ENCODE results near the gene PPP4R1. TPM values are rescaled to one million over a fixed set of nuclear protein-coding genes. Genes with fewer than 3 reads are reported as not detected.

PPP4R1 gene
- total RNA-seq, 1 donor from 2014 or later, result 136 TPM

DNA sequence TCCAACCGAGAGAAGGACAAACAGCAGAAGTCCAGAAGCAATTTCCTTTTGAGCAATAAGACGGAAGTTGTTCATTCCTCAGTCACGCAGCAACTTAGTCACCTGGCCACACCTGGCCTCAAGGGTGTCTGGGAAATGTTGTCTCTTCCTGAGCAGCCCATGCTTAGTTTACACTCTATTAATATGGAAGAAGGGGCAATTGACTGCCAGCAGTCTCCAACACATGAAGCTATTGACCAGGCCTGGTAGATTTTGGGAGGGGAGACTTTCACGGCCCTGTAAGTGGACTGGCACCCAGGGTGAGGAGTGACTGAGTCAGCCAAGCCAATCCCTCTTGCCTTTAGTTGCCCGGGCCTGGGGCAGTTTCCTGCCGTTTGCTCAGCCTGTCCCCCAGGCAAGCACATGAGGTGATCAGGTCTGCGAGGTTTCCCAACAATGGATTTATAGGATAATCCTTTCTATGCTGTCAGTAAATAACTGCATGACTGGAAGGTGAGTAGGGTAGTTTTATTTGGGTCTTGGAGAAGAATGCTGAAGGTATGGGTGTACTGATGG, 43.8 kb upstream of the PPP4R1 start:
- no peak for DNase-seq
- Mint-ChIP-seq H3K4me1 (ENCODE audit: low read depth, unreplicated experiment) (no peaks in the 10 kb centered on the region), H3K27ac (ENCODE audit: unreplicated experiment) (no peak overlapping the region), H3K4me3 (ENCODE audit: unreplicated experiment) (no peak overlapping the region), H3K9me3 (ENCODE audit: unreplicated experiment) (no peaks in the 10 kb centered on the region), H3K27me3 (ENCODE audit: unreplicated experiment) (peaks cover 1% of the 10 kb centered on the region), H3K36me3 (ENCODE audit: unreplicated experiment) (no peaks in the 10 kb centered on the region)
- TF ChIP-seq, protein P1, sequence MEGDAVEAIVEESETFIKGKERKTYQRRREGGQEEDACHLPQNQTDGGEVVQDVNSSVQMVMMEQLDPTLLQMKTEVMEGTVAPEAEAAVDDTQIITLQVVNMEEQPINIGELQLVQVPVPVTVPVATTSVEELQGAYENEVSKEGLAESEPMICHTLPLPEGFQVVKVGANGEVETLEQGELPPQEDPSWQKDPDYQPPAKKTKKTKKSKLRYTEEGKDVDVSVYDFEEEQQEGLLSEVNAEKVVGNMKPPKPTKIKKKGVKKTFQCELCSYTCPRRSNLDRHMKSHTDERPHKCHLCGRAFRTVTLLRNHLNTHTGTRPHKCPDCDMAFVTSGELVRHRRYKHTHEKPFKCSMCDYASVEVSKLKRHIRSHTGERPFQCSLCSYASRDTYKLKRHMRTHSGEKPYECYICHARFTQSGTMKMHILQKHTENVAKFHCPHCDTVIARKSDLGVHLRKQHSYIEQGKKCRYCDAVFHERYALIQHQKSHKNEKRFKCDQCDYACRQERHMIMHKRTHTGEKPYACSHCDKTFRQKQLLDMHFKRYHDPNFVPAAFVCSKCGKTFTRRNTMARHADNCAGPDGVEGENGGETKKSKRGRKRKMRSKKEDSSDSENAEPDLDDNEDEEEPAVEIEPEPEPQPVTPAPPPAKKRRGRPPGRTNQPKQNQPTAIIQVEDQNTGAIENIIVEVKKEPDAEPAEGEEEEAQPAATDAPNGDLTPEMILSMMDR (IDR thresholded peaks at IDR 0.05; ENCODE audit: partially characterized antibody, unreplicated experiment), result no peak

DNA sequence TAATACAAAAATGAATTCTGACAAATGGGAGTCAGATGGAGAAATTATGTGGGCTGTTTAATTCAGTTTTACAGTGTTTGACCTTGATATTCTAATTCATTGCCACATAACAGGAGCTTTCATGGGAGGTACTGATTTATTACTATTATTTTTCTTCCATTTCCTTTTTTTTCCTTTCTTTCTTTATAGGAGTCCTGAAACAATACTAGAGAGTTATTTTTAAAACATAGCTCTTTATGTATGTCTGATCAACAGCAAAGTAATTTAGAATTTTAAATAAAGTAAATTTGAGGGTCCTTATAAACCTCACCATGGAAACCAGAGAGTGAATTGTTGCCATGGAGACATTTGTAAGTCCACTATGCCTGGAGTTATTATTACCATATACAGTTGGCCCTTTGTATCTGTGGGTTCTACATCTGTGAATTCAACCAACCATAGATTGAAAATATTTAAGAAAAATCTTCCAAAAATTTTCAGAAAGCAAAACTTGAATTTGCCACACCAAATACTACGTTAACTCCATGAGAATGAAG, 40.9 kb upstream of the PPP4R1 start:
- TF ChIP-seq, protein P1 (IDR thresholded peaks at IDR 0.05; ENCODE audit: partially characterized antibody, unreplicated experiment), result no peak
- Mint-ChIP-seq H3K36me3 (ENCODE audit: unreplicated experiment) (no peaks in the 10 kb centered on the region), H3K9me3 (ENCODE audit: unreplicated experiment) (no peaks in the 10 kb centered on the region), H3K4me3 (ENCODE audit: unreplicated experiment) (no peak overlapping the region), H3K27me3 (ENCODE audit: unreplicated experiment) (peaks cover 1% of the 10 kb centered on the region), H3K4me1 (ENCODE audit: low read depth, unreplicated experiment) (no peaks in the 10 kb centered on the region), H3K27ac (ENCODE audit: unreplicated experiment) (no peak overlapping the region)
- no peak for DNase-seq

DNA sequence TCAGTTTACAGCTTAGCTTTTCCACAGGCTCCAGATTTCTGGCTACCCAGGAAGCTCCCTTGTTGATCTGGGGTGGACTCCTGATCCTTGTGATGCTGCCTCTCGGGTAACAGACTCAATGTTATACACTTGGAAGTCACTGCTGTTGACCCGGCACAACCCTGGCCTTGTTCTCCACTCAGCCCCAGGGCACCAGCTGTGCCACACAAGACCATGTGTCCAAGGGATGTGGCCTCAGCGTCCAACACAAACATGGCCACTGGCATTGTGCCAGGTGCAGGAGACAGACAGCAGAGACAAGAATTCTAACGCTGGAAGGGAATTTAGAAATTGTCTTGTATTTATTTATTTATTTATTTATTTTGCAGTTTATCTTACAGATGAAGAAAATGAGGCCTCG, 39.0 kb upstream of the PPP4R1 start:
- H3K36me3 Mint-ChIP-seq (ENCODE audit: unreplicated experiment), result no peaks in the 10 kb centered on the region
- TF ChIP-seq, protein P1 (IDR thresholded peaks at IDR 0.05; ENCODE audit: partially characterized antibody, unreplicated experiment), result no peak
- H3K27ac Mint-ChIP-seq (ENCODE audit: unreplicated experiment), result no peak overlapping the region
- no peak for DNase-seq
- H3K4me3 Mint-ChIP-seq (ENCODE audit: unreplicated experiment), result no peak overlapping the region
- no peaks in the 10 kb centered on the region for H3K9me3 Mint-ChIP-seq (ENCODE audit: unreplicated experiment)
- H3K27me3 Mint-ChIP-seq (ENCODE audit: unreplicated experiment), result peaks cover 3% of the 10 kb centered on the region
- H3K4me1 Mint-ChIP-seq (ENCODE audit: low read depth, unreplicated experiment), result no peaks in the 10 kb centered on the region

DNA sequence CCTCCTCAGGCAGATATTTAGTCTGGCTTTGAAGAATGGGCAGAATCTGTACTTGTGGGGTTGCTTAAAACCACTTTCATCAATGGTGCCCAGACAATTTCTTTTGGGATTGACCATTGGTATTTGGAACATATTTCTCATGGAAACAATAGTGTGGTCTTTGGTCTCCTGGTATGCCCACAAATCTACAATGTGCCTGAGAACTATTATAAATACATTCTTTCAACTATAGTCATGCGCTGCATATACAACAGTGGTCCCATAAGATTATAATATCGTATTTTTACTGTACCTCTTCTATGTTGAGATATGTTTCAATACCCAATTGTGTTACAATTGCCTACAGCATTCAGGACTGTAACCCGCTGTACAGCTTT, 34.8 kb upstream of the PPP4R1 start:
- no peaks in the 10 kb centered on the region for H3K4me1 Mint-ChIP-seq (ENCODE audit: low read depth, unreplicated experiment)
- no peak overlapping the region for H3K4me3 Mint-ChIP-seq (ENCODE audit: unreplicated experiment)
- TF ChIP-seq, protein P1 (IDR thresholded peaks at IDR 0.05; ENCODE audit: partially characterized antibody, unreplicated experiment), result no peak
- no peaks in the 10 kb centered on the region for H3K36me3 Mint-ChIP-seq (ENCODE audit: unreplicated experiment)
- no peak for DNase-seq
- H3K27me3 Mint-ChIP-seq (ENCODE audit: unreplicated experiment), result peaks cover 3% of the 10 kb centered on the region
- H3K27ac Mint-ChIP-seq (ENCODE audit: unreplicated experiment), result no peak overlapping the region
- no peaks in the 10 kb centered on the region for H3K9me3 Mint-ChIP-seq (ENCODE audit: unreplicated experiment)

- Mint-ChIP-seq H3K36me3 (ENCODE audit: unreplicated experiment) (no peaks in the 10 kb centered on the region), H3K9me3 (ENCODE audit: unreplicated experiment) (no peaks in the 10 kb centered on the region), H3K4me3 (ENCODE audit: unreplicated experiment) (no peak overlapping the region), H3K27ac (ENCODE audit: unreplicated experiment) (no peak overlapping the region), H3K27me3 (ENCODE audit: unreplicated experiment) (peaks cover 3% of the 10 kb centered on the region), H3K4me1 (ENCODE audit: low read depth, unreplicated experiment) (no peaks in the 10 kb centered on the region)
- TF ChIP-seq, protein P1 (IDR thresholded peaks at IDR 0.05; ENCODE audit: partially characterized antibody, unreplicated experiment), result no peak
- DNase-seq, result no peak
Observed at GRCh38 chr18:9648431-9649163, 34.2 kb upstream of the PPP4R1 start.

All from glutamatergic neuron (in vitro differentiated cells).